OCI-LY3 (cell line): ENCODE data around the gene GPNMB.

Source experiments
- H2AFZ ChIP-seq: fragments of 200-600, 300-600 bp; shearing (Covaris generic); 2 replicates; pipeline ENCODE4 v1.6.0; 2014; ENCODE audit warnings: antibody characterized with exemption, low read depth, low read length
- H3K27ac ChIP-seq: fragments of 200-600, 300-600 bp; sonication (generic); 2 replicates; pipeline ENCODE4 v1.5.1; 2014; ENCODE audit warnings: mild to moderate bottlenecking, low read length, moderate library complexity, mixed read lengths
- H3K27me3 ChIP-seq: fragments of 200-600, 300-600 bp; sonication (generic); 2 replicates; pipeline ENCODE4 v1.6.1; 2014; ENCODE audit warnings: low read depth, low read length, mixed read lengths
- H3K36me3 ChIP-seq: fragments of 200-600, 300-600 bp; sonication (generic); replicated peaks from 2 replicates; pipeline ENCODE3; 2014; ENCODE audit warnings: low read depth, low read length, mixed read lengths
- H3K4me1 ChIP-seq: fragments of 300-600, 200-600 bp; sonication (generic); 2 replicates; pipeline ENCODE4 v1.6.1; 2014; ENCODE audit warnings: low read length, mixed read lengths
- H3K4me2 ChIP-seq: fragments of 200-600, 300-600 bp; sonication (generic); 2 replicates; pipeline ENCODE4 v1.6.1; 2014; ENCODE audit warnings: low read length, mixed read lengths
- H3K4me3 ChIP-seq: fragments of 300-600, 200-600 bp; sonication (generic); 2 replicates; pipeline ENCODE4 v1.5.1; 2014; ENCODE audit warnings: antibody characterized with exemption, mild to moderate bottlenecking, low read length, moderate library complexity
- H3K79me2 ChIP-seq: fragments of 300-600, 200-600 bp; shearing (Covaris generic); 2 replicates; pipeline ENCODE4 v1.6.1; 2014; ENCODE audit warnings: mild to moderate bottlenecking, low read length, mixed read lengths
- H3K9ac ChIP-seq: fragments of 300-600, 200-600 bp; shearing (Covaris generic); 2 replicates; pipeline ENCODE4 v1.6.0; 2014; ENCODE audit warnings: mild to moderate bottlenecking, low read length, moderate library complexity
- H3K9me3 ChIP-seq: fragments of 200-600, 300-600 bp; shearing (Covaris generic); 2 replicates; pipeline ENCODE4 v1.6.1; 2014; ENCODE audit warnings: low read length, mixed read lengths; ENCODE audit not compliant: insufficient read depth
- H4K20me1 ChIP-seq: fragments of 200-600, 300-600 bp; sonication (generic); 2 replicates; pipeline ENCODE4 v1.6.1; 2016; ENCODE audit warnings: low read length, mixed read lengths; ENCODE audit not compliant: insufficient read depth
- CTCF ChIP-seq: fragments of 200-600, 300-600 bp; sonication (generic); IDR thresholded peaks from 2 replicates; pipeline ENCODE4 v1.5.1; 2014; ENCODE audit warnings: antibody characterized with exemption, low read length, low read depth
- EZH2phosphoT487 ChIP-seq: fragments of 200-600 bp; shearing (Covaris generic); IDR thresholded peaks from 2 replicates; pipeline ENCODE4 v1.6.1; 2018; ENCODE audit warnings: antibody characterized with exemption, mixed run types, low read depth

The GPNMB gene

GRCh38 chr7:23292623-23293022 lies 46.0 kb downstream of the GPNMB start:
- Histone ChIP-seq H3K79me2 (no peaks in the 10 kb centered on the region), H3K4me1 (no peaks in the 10 kb centered on the region), H3K9me3 (no peaks in the 10 kb centered on the region), H4K20me1 (no peaks in the 10 kb centered on the region), H3K9ac (no peak overlapping the region), H3K4me3 (no peak overlapping the region), H3K4me2 (no peak overlapping the region), H2AFZ (no peak overlapping the region), H3K27ac (no peak overlapping the region), H3K27me3 (no peaks in the 10 kb centered on the region), H3K36me3 (no peaks in the 10 kb centered on the region)
- TF ChIP-seq EZH2phosphoT487, result no peak
- TF ChIP-seq CTCF, result no peak

GRCh38 chr7:23293500-23294073 lies 47.0 kb downstream of the GPNMB start:
- Histone ChIP-seq H3K27ac (no peak overlapping the region), H3K27me3 (no peaks in the 10 kb centered on the region), H4K20me1 (no peaks in the 10 kb centered on the region), H3K79me2 (no peaks in the 10 kb centered on the region), H2AFZ (no peak overlapping the region), H3K4me1 (peaks cover 1% of the 10 kb centered on the region; the same call in 1 of the 2 replicates), H3K36me3 (no peaks in the 10 kb centered on the region), H3K9ac (no peak overlapping the region), H3K9me3 (no peaks in the 10 kb centered on the region), H3K4me2 (no peak overlapping the region), H3K4me3 (no peak overlapping the region)
- no peak for TF ChIP-seq EZH2phosphoT487
- no peak for TF ChIP-seq CTCF

- no peak overlapping the region for H3K27ac ChIP-seq
- H3K9me3 ChIP-seq, result no peaks in the 10 kb centered on the region
- no peak overlapping the region for H2AFZ ChIP-seq
- no peaks in the 10 kb centered on the region for H3K27me3 ChIP-seq
- H3K79me2 ChIP-seq, result peaks cover 7% of the 10 kb centered on the region
- no peak for TF ChIP-seq EZH2phosphoT487
- no peak for TF ChIP-seq CTCF
- H3K4me1 ChIP-seq, result peaks cover 3% of the 10 kb centered on the region; the same call in 1 of the 2 replicates
- no peak overlapping the region for H3K9ac ChIP-seq
- H3K36me3 ChIP-seq, result no peaks in the 10 kb centered on the region
- no peak overlapping the region for H3K4me3 ChIP-seq
- H3K4me2 ChIP-seq, result no peak overlapping the region
- no peaks in the 10 kb centered on the region for H4K20me1 ChIP-seq
Observed at GRCh38 chr7:23294549-23295400, 48.2 kb downstream of the GPNMB start.

- no peak overlapping the region for H3K4me2 ChIP-seq
- H3K9me3 ChIP-seq, result no peaks in the 10 kb centered on the region
- no peaks in the 10 kb centered on the region for H3K36me3 ChIP-seq
- H3K9ac ChIP-seq, result no peak overlapping the region
- H3K79me2 ChIP-seq, result peaks cover 12% of the 10 kb centered on the region
- no peak overlapping the region for H2AFZ ChIP-seq
- H3K27me3 ChIP-seq, result no peaks in the 10 kb centered on the region
- H3K4me1 ChIP-seq, result peaks cover 7% of the 10 kb centered on the region; the same call in 1 of the 2 replicates
- no peak overlapping the region for H3K27ac ChIP-seq
- TF ChIP-seq EZH2phosphoT487, result no peak
- TF ChIP-seq CTCF, result no peak
- no peaks in the 10 kb centered on the region; the same call in 1 of the 2 replicates for H4K20me1 ChIP-seq
- H3K4me3 ChIP-seq, result no peak overlapping the region
Observed at GRCh38 chr7:23295401-23295697, 48.8 kb downstream of the GPNMB start.
